ENCODE results near the gene AXIN2.

DNA sequence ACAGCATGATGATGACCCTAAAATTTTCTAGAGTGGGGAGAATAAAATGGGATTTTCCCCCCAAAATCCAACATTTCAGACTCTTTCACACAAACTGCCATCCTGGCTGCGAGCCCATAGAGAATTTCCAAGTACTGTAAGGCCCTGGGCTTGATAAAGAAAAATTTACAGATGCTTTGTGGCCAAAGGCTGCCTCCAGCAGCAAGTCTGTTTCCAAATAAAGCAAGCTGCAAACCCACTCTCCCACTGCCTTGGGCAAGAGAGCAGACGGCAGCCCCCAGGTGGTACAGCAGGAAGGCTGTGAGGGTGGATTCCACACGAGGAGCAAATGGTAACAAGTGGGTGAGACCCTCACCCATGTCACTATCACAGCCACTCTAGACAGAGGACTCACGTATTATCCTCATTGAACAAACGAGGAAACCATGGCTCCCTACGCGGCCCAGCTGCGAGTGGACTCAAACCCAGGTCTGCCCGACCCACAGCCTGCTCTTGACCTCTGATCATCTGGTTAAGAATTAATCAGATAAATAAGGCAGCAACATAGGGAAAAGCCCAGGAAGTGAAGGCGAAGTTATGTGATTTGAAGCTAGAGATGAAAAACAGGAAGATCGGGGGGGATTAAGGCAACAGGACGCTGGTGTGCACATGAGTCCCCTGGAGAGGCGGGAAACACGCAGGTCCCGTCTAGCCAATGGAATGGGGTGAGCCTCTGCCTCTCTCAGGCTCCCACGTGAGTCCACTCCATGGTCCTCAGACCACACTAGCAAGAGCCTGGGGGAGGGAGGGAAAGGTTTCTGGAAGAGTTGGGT is 37.4 kb downstream of the AXIN2 start:
- TF ChIP-seq, protein P1, sequence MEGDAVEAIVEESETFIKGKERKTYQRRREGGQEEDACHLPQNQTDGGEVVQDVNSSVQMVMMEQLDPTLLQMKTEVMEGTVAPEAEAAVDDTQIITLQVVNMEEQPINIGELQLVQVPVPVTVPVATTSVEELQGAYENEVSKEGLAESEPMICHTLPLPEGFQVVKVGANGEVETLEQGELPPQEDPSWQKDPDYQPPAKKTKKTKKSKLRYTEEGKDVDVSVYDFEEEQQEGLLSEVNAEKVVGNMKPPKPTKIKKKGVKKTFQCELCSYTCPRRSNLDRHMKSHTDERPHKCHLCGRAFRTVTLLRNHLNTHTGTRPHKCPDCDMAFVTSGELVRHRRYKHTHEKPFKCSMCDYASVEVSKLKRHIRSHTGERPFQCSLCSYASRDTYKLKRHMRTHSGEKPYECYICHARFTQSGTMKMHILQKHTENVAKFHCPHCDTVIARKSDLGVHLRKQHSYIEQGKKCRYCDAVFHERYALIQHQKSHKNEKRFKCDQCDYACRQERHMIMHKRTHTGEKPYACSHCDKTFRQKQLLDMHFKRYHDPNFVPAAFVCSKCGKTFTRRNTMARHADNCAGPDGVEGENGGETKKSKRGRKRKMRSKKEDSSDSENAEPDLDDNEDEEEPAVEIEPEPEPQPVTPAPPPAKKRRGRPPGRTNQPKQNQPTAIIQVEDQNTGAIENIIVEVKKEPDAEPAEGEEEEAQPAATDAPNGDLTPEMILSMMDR (IDR thresholded peaks at IDR 0.05; ENCODE audit: insufficient read depth, low read length) = no peak
- no peak for TF ChIP-seq POLR2AphosphoS5 (IDR thresholded peaks at IDR 0.05; ENCODE audit: low read depth)
- TF ChIP-seq, protein P2, sequence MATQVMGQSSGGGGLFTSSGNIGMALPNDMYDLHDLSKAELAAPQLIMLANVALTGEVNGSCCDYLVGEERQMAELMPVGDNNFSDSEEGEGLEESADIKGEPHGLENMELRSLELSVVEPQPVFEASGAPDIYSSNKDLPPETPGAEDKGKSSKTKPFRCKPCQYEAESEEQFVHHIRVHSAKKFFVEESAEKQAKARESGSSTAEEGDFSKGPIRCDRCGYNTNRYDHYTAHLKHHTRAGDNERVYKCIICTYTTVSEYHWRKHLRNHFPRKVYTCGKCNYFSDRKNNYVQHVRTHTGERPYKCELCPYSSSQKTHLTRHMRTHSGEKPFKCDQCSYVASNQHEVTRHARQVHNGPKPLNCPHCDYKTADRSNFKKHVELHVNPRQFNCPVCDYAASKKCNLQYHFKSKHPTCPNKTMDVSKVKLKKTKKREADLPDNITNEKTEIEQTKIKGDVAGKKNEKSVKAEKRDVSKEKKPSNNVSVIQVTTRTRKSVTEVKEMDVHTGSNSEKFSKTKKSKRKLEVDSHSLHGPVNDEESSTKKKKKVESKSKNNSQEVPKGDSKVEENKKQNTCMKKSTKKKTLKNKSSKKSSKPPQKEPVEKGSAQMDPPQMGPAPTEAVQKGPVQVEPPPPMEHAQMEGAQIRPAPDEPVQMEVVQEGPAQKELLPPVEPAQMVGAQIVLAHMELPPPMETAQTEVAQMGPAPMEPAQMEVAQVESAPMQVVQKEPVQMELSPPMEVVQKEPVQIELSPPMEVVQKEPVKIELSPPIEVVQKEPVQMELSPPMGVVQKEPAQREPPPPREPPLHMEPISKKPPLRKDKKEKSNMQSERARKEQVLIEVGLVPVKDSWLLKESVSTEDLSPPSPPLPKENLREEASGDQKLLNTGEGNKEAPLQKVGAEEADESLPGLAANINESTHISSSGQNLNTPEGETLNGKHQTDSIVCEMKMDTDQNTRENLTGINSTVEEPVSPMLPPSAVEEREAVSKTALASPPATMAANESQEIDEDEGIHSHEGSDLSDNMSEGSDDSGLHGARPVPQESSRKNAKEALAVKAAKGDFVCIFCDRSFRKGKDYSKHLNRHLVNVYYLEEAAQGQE (IDR thresholded peaks at IDR 0.05; ENCODE audit: insufficient replicate concordance, low read depth) = no peak
